GM12891 (cell line): ENCODE data around the gene KCNJ9.

ENCODE experiments used
- POLR2A ChIP-seq: IDR thresholded peaks from 2 replicates; pipeline ENCODE4 v1.6.1; 2011; ENCODE audit warnings: low read depth, low read length, control low read depth
- POLR2AphosphoS5 ChIP-seq: IDR thresholded peaks from 2 replicates; pipeline ENCODE4 v1.6.1; 2011; ENCODE audit warnings: low read depth, low read length, control low read depth
- TAF1 ChIP-seq: IDR thresholded peaks from 2 replicates; pipeline ENCODE4 v1.6.1; 2011; ENCODE audit warnings: low read depth, low read length, control low read depth

DNA sequence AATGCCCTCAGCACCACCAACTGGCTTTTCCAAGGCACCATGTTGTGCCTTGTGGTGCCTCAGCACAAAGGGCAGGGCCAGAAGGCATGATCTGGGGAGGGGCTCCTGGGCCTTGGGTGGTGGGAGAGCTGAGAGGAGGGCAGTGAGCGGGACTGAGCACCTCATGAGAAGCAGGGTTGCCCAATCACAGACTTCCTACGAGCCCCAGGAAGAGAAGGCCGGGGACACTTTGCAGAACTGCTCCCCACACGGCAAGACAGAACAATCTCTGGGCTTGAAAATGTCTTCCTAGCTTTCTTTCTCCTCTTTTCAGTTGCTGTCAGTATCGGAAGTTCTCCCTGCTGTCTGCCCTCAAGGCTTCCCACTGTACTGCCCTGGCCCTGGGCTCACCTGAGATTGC is 18.2 kb upstream of the KCNJ9 start:
- TF ChIP-seq POLR2AphosphoS5: no peak
- TF ChIP-seq POLR2A: no peak
- TF ChIP-seq TAF1: no peak
